Hematopoietic multipotent progenitor cell treated with erythropoietin and hydrocortisone succinate and interleukin-3 and kit ligand, for 17 days (in vitro differentiated cells): ENCODE results near the gene RPL28.

Experiments
- DNase-seq: peaks from one replicate; pipeline ENCODE4 v3.0.0-alpha.2; 2015; ENCODE audit warnings: low spot score

The RPL28 gene

GRCh38 chr19:55373993-55374757, 11.6 kb upstream of the RPL28 start:
- no peak for DNase-seq

- no peak for DNase-seq
Measured at GRCh38 chr19:55376241-55376933, 9.3 kb upstream of the RPL28 start, which contains the start of gene TMEM190. TMEM190 (plus strand) TSS chr19:55376826; CDS start chr19:55376854, 28 bp downstream.

- DNase-seq: no peak
Measured at GRCh38 chr19:55377356-55378131, 8.2 kb upstream of the RPL28 start.

GRCh38 chr19:55379174-55379573, 6.6 kb upstream of the RPL28 start:
- DNase-seq: no peak

- no peak for DNase-seq
Measured at GRCh38 chr19:55382013-55382412, 3.7 kb upstream of the RPL28 start.

GRCh38 chr19:55382522-55383054, 3.1 kb upstream of the RPL28 start:
- DNase-seq: no peak

- no peak for DNase-seq
Measured at GRCh38 chr19:55383279-55384130, 2.2 kb upstream of the RPL28 start.

- peak; percentile 26 for DNase-seq
Measured at GRCh38 chr19:55384131-55384919, 1.4 kb upstream of the RPL28 start, which contains the start of gene TMEM238. TMEM238 (minus strand) TSS chr19:55384292; CDS start chr19:55384259, 33 bp downstream.

GRCh38 chr19:55384920-55385723, 610 bp upstream of the RPL28 start:
- peak; percentile 90 for DNase-seq

GRCh38 chr19:55386493-55386971, 800 bp downstream of the RPL28 start:
- DNase-seq: no peak

GRCh38 chr19:55387736-55388497, 2.2 kb downstream of the RPL28 start:
- no peak for DNase-seq

- no peak for DNase-seq
Measured at GRCh38 chr19:55389386-55390317, 3.9 kb downstream of the RPL28 start.

- DNase-seq: no peak
Measured at GRCh38 chr19:55390461-55390880, 4.7 kb downstream of the RPL28 start.

GRCh38 chr19:55391191-55391670, 5.5 kb downstream of the RPL28 start:
- no peak for DNase-seq

- DNase-seq: no peak
Measured at GRCh38 chr19:55391702-55392615, 6.2 kb downstream of the RPL28 start.
